PC-3 (cell line): ENCODE results near the gene LRRC56.

Experiments used
- EZH2 ChIP-seq: fragments of 300-600 bp; sonication (generic); IDR thresholded peaks from one replicate; pipeline ENCODE4 v1.6.1; 2017; ENCODE audit warnings: antibody characterized with exemption, mild to moderate bottlenecking, low read length; ENCODE audit not compliant: unreplicated experiment
- EZH2phosphoT487 ChIP-seq: fragments of 300-600 bp; sonication (generic); IDR thresholded peaks from 2 replicates; pipeline ENCODE4 v1.6.1; 2018; ENCODE audit warnings: mild to moderate bottlenecking, antibody characterized with exemption, low read length, borderline replicate concordance
- TF ChIP-seq, protein P1 (sequence below): fragments of 300-600 bp; sonication (generic); conservative IDR thresholded peaks from 2 replicates; pipeline ENCODE4 v1.5.1; 2017; ENCODE audit warnings: antibody characterized with exemption, low read depth, mild to moderate bottlenecking, low read length

- TF ChIP-seq EZH2: no peak
- TF ChIP-seq, protein P1, sequence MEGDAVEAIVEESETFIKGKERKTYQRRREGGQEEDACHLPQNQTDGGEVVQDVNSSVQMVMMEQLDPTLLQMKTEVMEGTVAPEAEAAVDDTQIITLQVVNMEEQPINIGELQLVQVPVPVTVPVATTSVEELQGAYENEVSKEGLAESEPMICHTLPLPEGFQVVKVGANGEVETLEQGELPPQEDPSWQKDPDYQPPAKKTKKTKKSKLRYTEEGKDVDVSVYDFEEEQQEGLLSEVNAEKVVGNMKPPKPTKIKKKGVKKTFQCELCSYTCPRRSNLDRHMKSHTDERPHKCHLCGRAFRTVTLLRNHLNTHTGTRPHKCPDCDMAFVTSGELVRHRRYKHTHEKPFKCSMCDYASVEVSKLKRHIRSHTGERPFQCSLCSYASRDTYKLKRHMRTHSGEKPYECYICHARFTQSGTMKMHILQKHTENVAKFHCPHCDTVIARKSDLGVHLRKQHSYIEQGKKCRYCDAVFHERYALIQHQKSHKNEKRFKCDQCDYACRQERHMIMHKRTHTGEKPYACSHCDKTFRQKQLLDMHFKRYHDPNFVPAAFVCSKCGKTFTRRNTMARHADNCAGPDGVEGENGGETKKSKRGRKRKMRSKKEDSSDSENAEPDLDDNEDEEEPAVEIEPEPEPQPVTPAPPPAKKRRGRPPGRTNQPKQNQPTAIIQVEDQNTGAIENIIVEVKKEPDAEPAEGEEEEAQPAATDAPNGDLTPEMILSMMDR: no peak
- TF ChIP-seq EZH2phosphoT487: no peak
These were observed 6.1 kb upstream of the LRRC56 start for GRCh38 chr11:530960-531831.
